ENCODE measurements around the gene EIF4G2. TPM values are rescaled to one million over a fixed set of nuclear protein-coding genes. Genes with fewer than 3 reads are reported as not detected.
A peak's percentile ranks its signal among the peaks of the same experiment; 100 is the strongest.
"Not testable (repeated sequence)": the region's sequence is repeated elsewhere in the genome, so short reads cannot be mapped to it uniquely, and the experiment has no call there.

Gene EIF4G2
- total RNA-seq, 2 experiments from 2014 or later, result 579 to 898 TPM

- CTCF ChIA-PET, H3K36me3 Mint-ChIP-seq: not testable (repeated sequence)
Observed at GRCh38 chr11:10836884-10837283, 28.2 kb upstream of the EIF4G2 start.

GRCh38 chr11:10829139-10829538 is 20.4 kb upstream of the EIF4G2 start:
- CTCF ChIA-PET, result no interaction called here
- H3K4me1 Mint-ChIP-seq, result no peaks in the 10 kb centered on the region
- H3K9me3 Mint-ChIP-seq (ENCODE audit: low read depth), result no peaks in the 10 kb centered on the region
- ATAC-seq (no peak), DNase-seq (no peak)
- H3K36me3 Mint-ChIP-seq, result peaks cover 2% of the 10 kb centered on the region
- H3K27ac Mint-ChIP-seq, result no peak overlapping the region
- no peaks in the 10 kb centered on the region for H3K27me3 Mint-ChIP-seq
- no peak overlapping the region for H3K4me3 Mint-ChIP-seq

More at GRCh38 chr11:10836884-10837283, 28.2 kb upstream of the EIF4G2 start:
- H3K27me3 Mint-ChIP-seq; DNase-seq; H3K4me3 Mint-ChIP-seq; H3K27ac Mint-ChIP-seq; ATAC-seq; H3K4me1 Mint-ChIP-seq; H3K9me3 Mint-ChIP-seq (ENCODE audit: low read depth): not testable (repeated sequence)

GRCh38 chr11:10828402-10828801 is 19.7 kb upstream of the EIF4G2 start:
- H3K9me3 Mint-ChIP-seq (ENCODE audit: low read depth), result no peaks in the 10 kb centered on the region
- H3K4me1 Mint-ChIP-seq, result no peaks in the 10 kb centered on the region
- H3K36me3 Mint-ChIP-seq, result peaks cover 2% of the 10 kb centered on the region
- ATAC-seq, result no peak
- no peaks in the 10 kb centered on the region for H3K27me3 Mint-ChIP-seq
- no peak for DNase-seq
- CTCF ChIA-PET, result no interaction called here
- no peak overlapping the region for H3K4me3 Mint-ChIP-seq
- no peak overlapping the region for H3K27ac Mint-ChIP-seq

GRCh38 chr11:10824888-10825287 is 16.2 kb upstream of the EIF4G2 start:
- H3K4me3 Mint-ChIP-seq, result no peak overlapping the region
- H3K36me3 Mint-ChIP-seq, result peaks cover 2% of the 10 kb centered on the region
- no peaks in the 10 kb centered on the region for H3K4me1 Mint-ChIP-seq
- ATAC-seq (no peak), DNase-seq (no peak)
- H3K27ac Mint-ChIP-seq, result no peak overlapping the region
- no peaks in the 10 kb centered on the region for H3K27me3 Mint-ChIP-seq
- CTCF ChIA-PET, result no interaction called here
- no peaks in the 10 kb centered on the region for H3K9me3 Mint-ChIP-seq (ENCODE audit: low read depth)

GRCh38 chr11:10823152-10823579 is 14.4 kb upstream of the EIF4G2 start:
- Mint-ChIP-seq H3K36me3 (peaks cover 2% of the 10 kb centered on the region), H3K27me3 (no peaks in the 10 kb centered on the region), H3K4me3 (no peak overlapping the region), H3K27ac (no peak overlapping the region), H3K9me3 (ENCODE audit: low read depth) (no peaks in the 10 kb centered on the region), H3K4me1 (no peaks in the 10 kb centered on the region)
- CTCF ChIA-PET, result no interaction called here
- DNase-seq, result no peak
- ATAC-seq, result no peak

GRCh38 chr11:10822491-10822890 is 13.8 kb upstream of the EIF4G2 start:
- H3K36me3 Mint-ChIP-seq; H3K27ac Mint-ChIP-seq; H3K4me3 Mint-ChIP-seq; DNase-seq; CTCF ChIA-PET; H3K27me3 Mint-ChIP-seq; H3K9me3 Mint-ChIP-seq (ENCODE audit: low read depth); ATAC-seq; H3K4me1 Mint-ChIP-seq: not testable (repeated sequence)

- Mint-ChIP-seq H3K9me3 (ENCODE audit: low read depth) (no peaks in the 10 kb centered on the region), H3K4me3 (no peak overlapping the region), H3K36me3 (peaks cover 1% of the 10 kb centered on the region), H3K27me3 (peaks cover 4% of the 10 kb centered on the region), H3K4me1 (peaks cover 6% of the 10 kb centered on the region), H3K27ac (no peak overlapping the region)
- CTCF ChIA-PET, result no interaction called here
- ATAC-seq, result no peak
- no peak for DNase-seq
Observed at GRCh38 chr11:10818594-10818993, 9.9 kb upstream of the EIF4G2 start.

GRCh38 chr11:10813945-10814344 is 5.2 kb upstream of the EIF4G2 start:
- Mint-ChIP-seq H3K27ac (no peak overlapping the region), H3K36me3 (peaks cover 6% of the 10 kb centered on the region), H3K4me1 (peaks cover 18% of the 10 kb centered on the region), H3K27me3 (peaks cover 4% of the 10 kb centered on the region), H3K4me3 (no peak overlapping the region), H3K9me3 (ENCODE audit: low read depth) (no peaks in the 10 kb centered on the region)
- ATAC-seq (no peak), DNase-seq (no peak)
- CTCF ChIA-PET, result no interaction called here

- CTCF ChIA-PET, result interaction anchor here (0.7 to 5.3 kb wide), 19 partner anchors 11 to 507 kb away, joined by 3 to 38 read pairs (median 3); partner anchors contain the start of genes CTR9, RNF141 and ZBED5
- DNase-seq (peak; percentile 65), ATAC-seq (peak; percentile 18)
- peaks cover 4% of the 10 kb centered on the region for H3K27me3 Mint-ChIP-seq
- no peaks in the 10 kb centered on the region for H3K9me3 Mint-ChIP-seq (ENCODE audit: low read depth)
- H3K27ac Mint-ChIP-seq, result peak overlapping the region; percentile 99
- H3K36me3 Mint-ChIP-seq, result peaks cover 36% of the 10 kb centered on the region
- H3K4me1 Mint-ChIP-seq, result peaks cover 42% of the 10 kb centered on the region
- H3K4me3 Mint-ChIP-seq, result peak overlapping the region; percentile 86
Observed at GRCh38 chr11:10809373-10810160, 841 bp upstream of the EIF4G2 start.

GRCh38 chr11:10808235-10808552 is 532 bp downstream of the EIF4G2 start:
- CTCF ChIA-PET, result interaction anchor here (0.5 to 5.3 kb wide), 10 partner anchors 10 to 126 kb away, joined by 3 to 38 read pairs (median 5); partner anchors contain the start of gene ZBED5
- DNase-seq, result no peak
- peak overlapping the region; percentile 99 for H3K27ac Mint-ChIP-seq
- no peaks in the 10 kb centered on the region for H3K9me3 Mint-ChIP-seq (ENCODE audit: low read depth)
- no peak for ATAC-seq
- H3K27me3 Mint-ChIP-seq, result no peaks in the 10 kb centered on the region
- peaks cover 48% of the 10 kb centered on the region for H3K36me3 Mint-ChIP-seq
- peaks cover 48% of the 10 kb centered on the region for H3K4me1 Mint-ChIP-seq
- peak overlapping the region; percentile 86 for H3K4me3 Mint-ChIP-seq

- peak overlapping the region; percentile 99 for H3K27ac Mint-ChIP-seq
- CTCF ChIA-PET, result interaction anchor here (0.7 to 5.3 kb wide), 6 partner anchors 9 to 1042 kb away, joined by 3 to 38 read pairs (median 6); partner anchors contain the start of gene ZBED5
- DNase-seq (peak; percentile 72), ATAC-seq (peak; percentile 4)
- no peaks in the 10 kb centered on the region for H3K9me3 Mint-ChIP-seq (ENCODE audit: low read depth)
- H3K36me3 Mint-ChIP-seq, result peaks cover 51% of the 10 kb centered on the region
- no peaks in the 10 kb centered on the region for H3K27me3 Mint-ChIP-seq
- peak overlapping the region; percentile 86 for H3K4me3 Mint-ChIP-seq
- H3K4me1 Mint-ChIP-seq, result peaks cover 48% of the 10 kb centered on the region
Observed at GRCh38 chr11:10807493-10808234, 1.1 kb downstream of the EIF4G2 start.

GRCh38 chr11:10806206-10806605 is 2.5 kb downstream of the EIF4G2 start:
- CTCF ChIA-PET, result interaction anchor here (1.2 kb wide), 1 partner anchor 14 kb away, joined by 7 read pairs; no protein-coding TSS in a partner anchor
- DNase-seq (no peak), ATAC-seq (no peak)
- no peaks in the 10 kb centered on the region for H3K27me3 Mint-ChIP-seq
- peaks cover 59% of the 10 kb centered on the region for H3K4me1 Mint-ChIP-seq
- no peaks in the 10 kb centered on the region for H3K9me3 Mint-ChIP-seq (ENCODE audit: low read depth)
- H3K4me3 Mint-ChIP-seq, result peak overlapping the region; percentile 86
- H3K27ac Mint-ChIP-seq, result peak overlapping the region; percentile 99
- H3K36me3 Mint-ChIP-seq, result peaks cover 61% of the 10 kb centered on the region

GRCh38 chr11:10805741-10806140 is 3.0 kb downstream of the EIF4G2 start:
- DNase-seq (no peak), ATAC-seq (no peak)
- H3K9me3 Mint-ChIP-seq (ENCODE audit: low read depth), result no peaks in the 10 kb centered on the region
- CTCF ChIA-PET, result interaction anchor here (1.2 to 4.5 kb wide), 2 partner anchors 13 to 14 kb away, joined by 7 to 34 read pairs; no protein-coding TSS in a partner anchor
- H3K4me1 Mint-ChIP-seq, result peaks cover 62% of the 10 kb centered on the region
- peaks cover 66% of the 10 kb centered on the region for H3K36me3 Mint-ChIP-seq
- H3K27ac Mint-ChIP-seq, result peak overlapping the region; percentile 61
- peak overlapping the region; percentile 86 for H3K4me3 Mint-ChIP-seq
- no peaks in the 10 kb centered on the region for H3K27me3 Mint-ChIP-seq
